Measurements from ENCODE around the gene ATXN10. TPM values are rescaled to one million over a fixed set of nuclear protein-coding genes. Genes with fewer than 3 reads are reported as not detected.

The ATXN10 gene
- total and polyA plus RNA-seq, 2 of the 13 experiments (the other 11 are each of a cell fraction or from before 2014, with no cell fraction given), result 60.1 to 194 TPM

- Histone ChIP-seq H3K79me2 (ENCODE audit: insufficient read depth, low read length) (no peaks in the 10 kb centered on the region), H3K4me1 (ENCODE audit: insufficient read depth, low read length) (peaks cover 14% of the 10 kb centered on the region; the same call in 1 of the 2 replicates), H3K9me3 (ENCODE audit: low read length) (no peaks in the 10 kb centered on the region), H3K27ac (ENCODE audit: extremely low read length, insufficient read depth, low read length) (no peak overlapping the region), H4K20me1 (ENCODE audit: insufficient read depth, low read length) (no peaks in the 10 kb centered on the region), H3K36me3 (replicated peaks in 1 of 2; ENCODE audit: control insufficient read depth in 1 of 2, insufficient read depth in 2 of 2, low read length in 2 of 2) (peaks cover 13 to 25% of the 10 kb centered on the region in 2 experiments; a peak in 3 of 5 replicates), H3K9ac (ENCODE audit: insufficient read depth, low read depth, low read length) (no peak overlapping the region), H2AFZ (ENCODE audit: low read length) (no peak overlapping the region), H3K4me3 (replicated peaks in 1 of 3; ENCODE audit: insufficient read depth in 1 of 3, low read depth in 2 of 3, low read length in 3 of 3) (no peak overlapping the region), H3K4me2 (ENCODE audit: low read depth, low read length) (no peak overlapping the region), H3K27me3 (ENCODE audit: control insufficient read depth in 1 of 2, insufficient read depth in 2 of 2, low read length in 2 of 2) (no peaks in the 10 kb centered on the region)
- ChIA-PET POLR2A (no interaction called here), CTCF (ENCODE audit: low intra/inter-chr PET ratio, low total read pairs) (no interaction called here)
- no peak for ATAC-seq
- no peak for FAIRE-seq
- in situ Hi-C loops (cut with HindIII; ENCODE audit: extremely low pct_ligation_motif_present, low pct_unique_long_range_greater_than_20kb), result no loop called here
- WGBS (ENCODE audit: low lambda C conversion rate), result 100% methylated on average over 2 of the region's 2 CpGs
- TF ChIP-seq MAFK (conservative IDR thresholded peaks at IDR 0.05 in 1 of 2, IDR thresholded peaks at IDR 0.05 in 1 of 2; ENCODE audit: low read length in 2 of 2) (no peak), ZNF12 (CRISPR knock-in tag; IDR thresholded peaks at IDR 0.05) (peak; percentile 97)
- BruUV-seq (replicated peaks), result no TSS peak
- intact Hi-C loops (cut with micrococcal nuclease; ENCODE audit: unreplicated experiment), result no loop called here
- DNase-seq (ENCODE audit: low spot score), result no peak
Measured at GRCh38 chr22:45760682-45761081, 89.0 kb downstream of the ATXN10 start.

- BruUV-seq (replicated peaks), result no TSS peak
- POLR2A ChIA-PET, result no interaction called here
- Histone ChIP-seq H3K4me2 (ENCODE audit: low read depth, low read length) (no peak overlapping the region), H3K36me3 (replicated peaks in 1 of 2; ENCODE audit: control insufficient read depth in 1 of 2, insufficient read depth in 2 of 2, low read length in 2 of 2) (peaks cover 11 to 14% of the 10 kb centered on the region in 2 experiments; a peak in 3 of 5 replicates), H3K79me2 (ENCODE audit: insufficient read depth, low read length) (no peaks in the 10 kb centered on the region), H4K20me1 (ENCODE audit: insufficient read depth, low read length) (no peaks in the 10 kb centered on the region), H3K9ac (ENCODE audit: insufficient read depth, low read depth, low read length) (no peak overlapping the region), H3K4me3 (replicated peaks in 1 of 3; ENCODE audit: insufficient read depth in 1 of 3, low read depth in 2 of 3, low read length in 3 of 3) (no peak overlapping the region), H3K27ac (ENCODE audit: extremely low read length, insufficient read depth, low read length) (no peak overlapping the region), H3K27me3 (ENCODE audit: control insufficient read depth in 1 of 2, insufficient read depth in 2 of 2, low read length in 2 of 2) (no peaks in the 10 kb centered on the region), H3K4me1 (ENCODE audit: insufficient read depth, low read length) (peaks cover 14% of the 10 kb centered on the region; the same call in 1 of the 2 replicates), H3K9me3 (ENCODE audit: low read length) (no peaks in the 10 kb centered on the region), H2AFZ (ENCODE audit: low read length) (no peak overlapping the region)
- CTCF ChIA-PET (ENCODE audit: low intra/inter-chr PET ratio, low total read pairs), result no interaction called here
- ATAC-seq, result peak; percentile 37
- intact Hi-C loops (cut with micrococcal nuclease; ENCODE audit: unreplicated experiment) (no loop called here), in situ Hi-C loops (cut with HindIII; ENCODE audit: extremely low pct_ligation_motif_present, low pct_unique_long_range_greater_than_20kb) (no loop called here)
- no peak for FAIRE-seq
- 95% methylated on average over 7 of the region's 7 CpGs for WGBS (ENCODE audit: low lambda C conversion rate)
- no peak for DNase-seq (ENCODE audit: low spot score)
- TF ChIP-seq, protein P1, sequence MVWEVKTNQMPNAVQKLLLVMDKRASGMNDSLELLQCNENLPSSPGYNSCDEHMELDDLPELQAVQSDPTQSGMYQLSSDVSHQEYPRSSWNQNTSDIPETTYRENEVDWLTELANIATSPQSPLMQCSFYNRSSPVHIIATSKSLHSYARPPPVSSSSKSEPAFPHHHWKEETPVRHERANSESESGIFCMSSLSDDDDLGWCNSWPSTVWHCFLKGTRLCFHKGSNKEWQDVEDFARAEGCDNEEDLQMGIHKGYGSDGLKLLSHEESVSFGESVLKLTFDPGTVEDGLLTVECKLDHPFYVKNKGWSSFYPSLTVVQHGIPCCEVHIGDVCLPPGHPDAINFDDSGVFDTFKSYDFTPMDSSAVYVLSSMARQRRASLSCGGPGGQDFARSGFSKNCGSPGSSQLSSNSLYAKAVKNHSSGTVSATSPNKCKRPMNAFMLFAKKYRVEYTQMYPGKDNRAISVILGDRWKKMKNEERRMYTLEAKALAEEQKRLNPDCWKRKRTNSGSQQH (CRISPR knock-in tag; IDR thresholded peaks at IDR 0.05; ENCODE audit: low read depth), result no peak
- TF ChIP-seq TCF7 (IDR thresholded peaks at IDR 0.05; ENCODE audit: low read depth), result no peak
- TF ChIP-seq DPF2 (CRISPR knock-in tag; IDR thresholded peaks at IDR 0.05; ENCODE audit: borderline replicate concordance, low read depth), result no peak
- no peak for TF ChIP-seq RELA (CRISPR knock-in tag; IDR thresholded peaks at IDR 0.05)
- no peak for TF ChIP-seq ZBTB37 (CRISPR knock-in tag; IDR thresholded peaks at IDR 0.05)
- TF ChIP-seq SKIL (CRISPR knock-in tag; IDR thresholded peaks at IDR 0.05; ENCODE audit: borderline replicate concordance), result no peak
- TF ChIP-seq ZNF292 (CRISPR knock-in tag; IDR thresholded peaks at IDR 0.05; ENCODE audit: borderline replicate concordance, low read depth), result no peak
- no peak for TF ChIP-seq ZNF121 (CRISPR knock-in tag; IDR thresholded peaks at IDR 0.05)
Measured at GRCh38 chr22:45762545-45763235, 91.1 kb downstream of the ATXN10 start.

Data from HepG2 (cell line).